ENCODE results near the gene TMC7.

TMC7 gene

DNA sequence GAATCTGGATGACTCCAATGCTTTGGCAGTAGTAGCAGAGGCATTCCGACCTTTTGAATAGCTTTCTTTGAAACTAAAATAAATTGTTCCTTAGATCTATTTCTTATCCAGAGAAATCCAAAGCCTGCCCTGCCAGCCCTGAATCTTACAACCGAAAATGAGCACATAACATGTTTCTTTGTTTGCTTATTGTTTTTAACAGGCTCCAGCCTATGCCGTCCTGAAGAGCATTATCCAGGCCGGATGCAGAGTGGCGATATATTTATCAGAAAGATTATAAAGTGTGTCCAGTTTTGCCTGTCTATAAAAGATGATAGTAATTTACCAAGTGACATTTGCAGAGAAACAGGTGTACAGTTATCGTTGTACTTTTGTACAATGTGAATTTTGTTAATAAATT, 94.1 kb downstream of the TMC7 start:
- no peak overlapping the region for H3K4me2 ChIP-seq (ENCODE audit: low read depth, low read length, poor library complexity, severe bottlenecking)
- no peaks in the 10 kb centered on the region for H3F3A ChIP-seq (ENCODE audit: insufficient read depth)
- TF ChIP-seq EZH2phosphoT487 (conservative IDR thresholded peaks at IDR 0.05; ENCODE audit: low read length) = no peak
- TF ChIP-seq, protein P1, sequence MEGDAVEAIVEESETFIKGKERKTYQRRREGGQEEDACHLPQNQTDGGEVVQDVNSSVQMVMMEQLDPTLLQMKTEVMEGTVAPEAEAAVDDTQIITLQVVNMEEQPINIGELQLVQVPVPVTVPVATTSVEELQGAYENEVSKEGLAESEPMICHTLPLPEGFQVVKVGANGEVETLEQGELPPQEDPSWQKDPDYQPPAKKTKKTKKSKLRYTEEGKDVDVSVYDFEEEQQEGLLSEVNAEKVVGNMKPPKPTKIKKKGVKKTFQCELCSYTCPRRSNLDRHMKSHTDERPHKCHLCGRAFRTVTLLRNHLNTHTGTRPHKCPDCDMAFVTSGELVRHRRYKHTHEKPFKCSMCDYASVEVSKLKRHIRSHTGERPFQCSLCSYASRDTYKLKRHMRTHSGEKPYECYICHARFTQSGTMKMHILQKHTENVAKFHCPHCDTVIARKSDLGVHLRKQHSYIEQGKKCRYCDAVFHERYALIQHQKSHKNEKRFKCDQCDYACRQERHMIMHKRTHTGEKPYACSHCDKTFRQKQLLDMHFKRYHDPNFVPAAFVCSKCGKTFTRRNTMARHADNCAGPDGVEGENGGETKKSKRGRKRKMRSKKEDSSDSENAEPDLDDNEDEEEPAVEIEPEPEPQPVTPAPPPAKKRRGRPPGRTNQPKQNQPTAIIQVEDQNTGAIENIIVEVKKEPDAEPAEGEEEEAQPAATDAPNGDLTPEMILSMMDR (IDR thresholded peaks at IDR 0.05; ENCODE audit: insufficient read depth, low read length, poor library complexity, severe bottlenecking) = no peak
- no peak overlapping the region for H3K4me3 ChIP-seq (ENCODE audit: insufficient read depth, low read length, poor library complexity, severe bottlenecking)
- no peaks in the 10 kb centered on the region; the same call in 1 of the 2 replicates for H3K9me3 ChIP-seq (ENCODE audit: insufficient read depth, low read length)
- H3K27me3 ChIP-seq (ENCODE audit: low read length) = no peaks in the 10 kb centered on the region
- no peak overlapping the region for H2AFZ ChIP-seq (ENCODE audit: low read depth, low read length, severe bottlenecking)
- H3K36me3 ChIP-seq (ENCODE audit: low read length) = peaks cover 11% of the 10 kb centered on the region; the same call in 1 of the 2 replicates
- no peaks in the 10 kb centered on the region for H3K79me2 ChIP-seq (ENCODE audit: insufficient read depth, low read length)
- no peaks in the 10 kb centered on the region for H3K9me2 ChIP-seq (replicated peaks; ENCODE audit: insufficient read depth, low read length)
- no peak overlapping the region for H3K27ac ChIP-seq (ENCODE audit: low read depth, low read length)
- no peak overlapping the region for H3K9ac ChIP-seq (ENCODE audit: low read length)
- H4K20me1 ChIP-seq (ENCODE audit: low read depth, low read length) = no peaks in the 10 kb centered on the region

DNA sequence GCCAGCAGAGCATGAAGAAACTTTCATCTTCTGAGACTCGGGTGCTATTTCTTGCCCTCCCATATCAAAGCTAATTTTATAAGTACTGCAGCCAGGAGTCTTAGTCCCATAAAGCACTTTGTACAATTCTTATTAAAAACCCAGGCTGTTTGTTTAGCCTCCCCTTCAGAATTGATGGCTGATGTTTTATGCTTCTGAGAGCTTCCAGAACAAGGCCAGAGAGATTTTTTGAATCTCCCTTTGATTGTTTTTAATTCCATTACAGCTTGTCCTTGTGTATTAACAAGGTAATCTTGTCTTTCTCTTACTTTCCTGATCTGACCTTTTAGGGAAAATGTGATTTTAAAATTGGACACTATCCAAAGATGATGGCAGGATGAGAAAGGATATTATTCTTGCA, 99.9 kb downstream of the TMC7 start:
- Histone ChIP-seq H3K9me3 (ENCODE audit: insufficient read depth, low read length) (no peaks in the 10 kb centered on the region; the same call in 1 of the 2 replicates), H3K79me2 (ENCODE audit: insufficient read depth, low read length) (no peaks in the 10 kb centered on the region), H4K20me1 (ENCODE audit: low read depth, low read length) (no peaks in the 10 kb centered on the region), H3K27me3 (ENCODE audit: low read length) (no peaks in the 10 kb centered on the region), H3K27ac (ENCODE audit: low read depth, low read length) (no peak overlapping the region), H3K36me3 (ENCODE audit: low read length) (peaks cover 11% of the 10 kb centered on the region; the same call in 1 of the 2 replicates), H3K4me2 (ENCODE audit: low read depth, low read length, poor library complexity, severe bottlenecking) (no peak overlapping the region), H3K4me3 (ENCODE audit: insufficient read depth, low read length, poor library complexity, severe bottlenecking) (no peak overlapping the region), H2AFZ (ENCODE audit: low read depth, low read length, severe bottlenecking) (no peak overlapping the region), H3K9ac (ENCODE audit: low read length) (no peak overlapping the region), H3F3A (ENCODE audit: insufficient read depth) (no peaks in the 10 kb centered on the region), H3K9me2 (replicated peaks; ENCODE audit: insufficient read depth, low read length) (no peaks in the 10 kb centered on the region)
- no peak for TF ChIP-seq EZH2phosphoT487 (conservative IDR thresholded peaks at IDR 0.05; ENCODE audit: low read length)
- TF ChIP-seq, protein P1 (IDR thresholded peaks at IDR 0.05; ENCODE audit: insufficient read depth, low read length, poor library complexity, severe bottlenecking) = no peak

DNA sequence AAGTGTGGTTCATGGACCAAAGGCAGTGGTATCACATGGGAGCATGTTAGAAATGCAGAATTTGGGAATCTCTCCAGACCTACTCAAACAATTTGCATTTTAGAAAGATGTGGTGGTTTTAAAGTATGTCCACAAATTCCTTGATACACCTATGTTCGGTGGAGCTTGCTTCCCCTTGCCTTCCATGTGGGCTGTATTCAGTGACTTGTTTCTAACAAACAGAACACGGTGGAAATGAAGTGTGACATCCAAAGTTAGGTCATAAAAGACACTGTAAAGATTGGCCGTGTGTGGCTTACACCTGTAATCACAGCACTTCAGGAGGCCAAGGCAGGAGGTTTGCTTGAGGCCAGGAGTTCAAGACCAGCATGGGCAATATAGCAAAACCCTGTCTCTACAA, 100.4 kb downstream of the TMC7 start:
- no peak overlapping the region for H2AFZ ChIP-seq (ENCODE audit: low read depth, low read length, severe bottlenecking)
- no peaks in the 10 kb centered on the region for H3K27me3 ChIP-seq (ENCODE audit: low read length)
- no peak overlapping the region for H3K9ac ChIP-seq (ENCODE audit: low read length)
- no peaks in the 10 kb centered on the region for H3K9me2 ChIP-seq (replicated peaks; ENCODE audit: insufficient read depth, low read length)
- H3K79me2 ChIP-seq (ENCODE audit: insufficient read depth, low read length) = no peaks in the 10 kb centered on the region
- H3K4me2 ChIP-seq (ENCODE audit: low read depth, low read length, poor library complexity, severe bottlenecking) = no peak overlapping the region
- H3K27ac ChIP-seq (ENCODE audit: low read depth, low read length) = no peak overlapping the region
- TF ChIP-seq EZH2phosphoT487 (conservative IDR thresholded peaks at IDR 0.05; ENCODE audit: low read length) = no peak
- TF ChIP-seq, protein P1 (IDR thresholded peaks at IDR 0.05; ENCODE audit: insufficient read depth, low read length, poor library complexity, severe bottlenecking) = no peak
- no peaks in the 10 kb centered on the region for H3F3A ChIP-seq (ENCODE audit: insufficient read depth)
- no peaks in the 10 kb centered on the region; the same call in 1 of the 2 replicates for H3K9me3 ChIP-seq (ENCODE audit: insufficient read depth, low read length)
- no peaks in the 10 kb centered on the region for H4K20me1 ChIP-seq (ENCODE audit: low read depth, low read length)
- H3K36me3 ChIP-seq (ENCODE audit: low read length) = peaks cover 11% of the 10 kb centered on the region; the same call in 1 of the 2 replicates
- H3K4me3 ChIP-seq (ENCODE audit: insufficient read depth, low read length, poor library complexity, severe bottlenecking) = no peak overlapping the region

Data from SU-DHL-6 (cell line).